ENCODE data around the gene FCHO1. TPM values are rescaled to one million over a fixed set of nuclear protein-coding genes. Genes with fewer than 3 reads are reported as not detected.
A peak's percentile ranks its signal among the peaks of the same experiment; 100 is the strongest.

FCHO1 gene
- total RNA-seq, 1 experiment from 2014 or later = 1.2 TPM

DNA sequence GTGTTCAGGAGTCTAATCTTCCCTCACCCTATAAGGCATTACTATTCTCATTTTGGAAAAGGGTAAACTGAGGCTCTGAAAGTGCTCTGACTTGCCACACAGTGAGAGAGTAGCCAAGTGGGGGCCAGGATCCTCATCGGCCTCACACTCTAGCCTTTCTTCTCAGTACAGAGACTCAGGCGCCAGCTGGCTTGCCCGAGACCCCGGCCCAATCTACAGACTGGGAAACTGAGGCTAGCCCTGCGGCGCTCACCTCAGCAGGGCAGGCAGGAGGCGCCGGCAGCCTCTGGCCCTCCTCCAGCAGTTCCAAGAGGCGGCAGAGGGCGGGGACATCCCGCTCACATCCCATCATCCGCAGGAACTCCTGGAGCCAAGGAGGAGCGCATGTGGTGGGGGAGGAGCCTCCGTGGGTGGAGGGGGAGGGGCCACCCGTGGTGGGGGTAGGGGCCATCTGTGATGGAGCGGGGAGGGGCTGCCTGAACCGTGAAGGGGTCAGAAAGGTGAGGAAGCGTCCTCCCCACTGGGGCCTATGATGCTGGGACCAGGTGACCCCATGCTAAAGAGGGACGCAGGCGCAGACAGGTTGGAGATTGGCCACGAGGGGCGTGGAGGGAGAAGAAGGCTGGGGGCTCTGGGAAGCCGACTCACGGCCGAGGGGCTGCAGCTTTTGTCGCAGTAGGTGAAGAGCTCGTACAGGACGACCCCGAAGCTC lies 78.7 kb downstream of the FCHO1 start:
- peak; percentile 19 for DNase-seq (ENCODE audit: low spot score)

DNA sequence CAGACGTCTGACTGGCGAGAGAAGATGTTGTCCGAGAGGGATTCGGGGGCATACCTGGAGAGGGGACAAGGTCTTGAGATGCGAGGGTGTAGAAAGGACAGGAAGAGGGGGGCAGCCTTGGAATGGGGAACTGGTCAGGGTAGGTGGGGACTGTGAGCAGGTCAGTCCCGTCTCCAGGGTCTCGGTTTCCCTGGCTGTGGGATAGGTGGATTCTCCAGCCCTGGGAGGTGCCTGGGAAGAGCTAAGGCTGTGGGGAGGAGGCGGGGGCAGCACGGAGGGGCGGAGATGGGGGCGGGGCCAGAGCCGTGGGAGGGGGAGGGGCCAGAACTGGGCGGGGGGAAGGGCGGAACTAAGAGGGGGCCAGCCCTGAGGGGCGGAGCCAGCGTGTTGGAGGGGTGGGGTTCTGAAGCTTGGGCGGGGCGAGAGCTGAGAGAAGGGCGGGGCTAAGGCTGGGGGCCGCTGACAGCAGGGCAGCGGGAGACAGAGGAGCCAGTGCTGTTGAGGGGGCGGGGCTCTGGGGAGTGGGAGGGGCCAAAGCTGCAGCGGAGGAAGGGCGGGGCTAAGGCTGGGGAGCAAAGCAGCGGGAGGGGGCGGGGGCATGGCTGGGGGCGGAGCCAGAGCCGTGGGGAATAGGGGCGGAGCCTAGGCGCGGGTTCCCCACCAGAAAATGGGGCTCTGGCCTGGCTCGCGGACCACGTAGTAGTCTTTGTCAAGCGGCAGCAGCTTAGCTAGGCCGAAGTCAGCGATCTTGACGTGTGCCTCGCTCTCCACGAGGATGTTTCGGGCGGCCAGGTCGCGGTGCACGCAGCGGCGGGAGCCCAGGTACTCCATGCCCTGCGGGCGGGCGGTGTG lies 79.5 kb downstream of the FCHO1 start:
- DNase-seq (ENCODE audit: low spot score) = peak; percentile 74

DNA sequence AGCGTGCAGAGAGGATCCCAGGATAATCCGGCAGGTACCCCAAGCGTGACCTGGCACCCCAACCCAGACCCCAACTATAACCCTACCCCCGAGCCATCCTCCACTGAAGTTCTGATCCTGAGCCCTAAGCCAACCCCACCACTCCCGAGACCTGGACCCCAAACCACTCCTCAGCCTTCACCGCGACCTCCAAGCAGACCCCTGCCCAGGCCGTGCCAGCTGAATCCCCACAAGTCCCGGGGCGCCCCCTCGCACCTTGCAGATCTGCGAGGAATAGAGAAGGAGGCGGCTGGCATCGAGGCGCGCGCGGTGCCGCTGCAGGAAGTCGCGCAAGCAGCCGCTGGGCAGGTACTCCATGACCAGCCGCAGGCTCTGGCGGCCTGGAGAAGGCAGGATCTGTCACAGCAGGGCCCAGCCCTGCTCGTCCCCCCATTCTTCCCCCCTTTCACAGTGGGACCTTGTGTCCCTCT lies 80.2 kb downstream of the FCHO1 start:
- no peak for DNase-seq (ENCODE audit: low spot score)

- DNase-seq (ENCODE audit: low spot score) = no peak
These were observed 81.3 kb downstream of the FCHO1 start for GRCh38 chr19:17832443-17833208.

- peak; percentile 15 for DNase-seq (ENCODE audit: low spot score)
These were observed 83.3 kb downstream of the FCHO1 start for GRCh38 chr19:17834350-17835181.

DNA sequence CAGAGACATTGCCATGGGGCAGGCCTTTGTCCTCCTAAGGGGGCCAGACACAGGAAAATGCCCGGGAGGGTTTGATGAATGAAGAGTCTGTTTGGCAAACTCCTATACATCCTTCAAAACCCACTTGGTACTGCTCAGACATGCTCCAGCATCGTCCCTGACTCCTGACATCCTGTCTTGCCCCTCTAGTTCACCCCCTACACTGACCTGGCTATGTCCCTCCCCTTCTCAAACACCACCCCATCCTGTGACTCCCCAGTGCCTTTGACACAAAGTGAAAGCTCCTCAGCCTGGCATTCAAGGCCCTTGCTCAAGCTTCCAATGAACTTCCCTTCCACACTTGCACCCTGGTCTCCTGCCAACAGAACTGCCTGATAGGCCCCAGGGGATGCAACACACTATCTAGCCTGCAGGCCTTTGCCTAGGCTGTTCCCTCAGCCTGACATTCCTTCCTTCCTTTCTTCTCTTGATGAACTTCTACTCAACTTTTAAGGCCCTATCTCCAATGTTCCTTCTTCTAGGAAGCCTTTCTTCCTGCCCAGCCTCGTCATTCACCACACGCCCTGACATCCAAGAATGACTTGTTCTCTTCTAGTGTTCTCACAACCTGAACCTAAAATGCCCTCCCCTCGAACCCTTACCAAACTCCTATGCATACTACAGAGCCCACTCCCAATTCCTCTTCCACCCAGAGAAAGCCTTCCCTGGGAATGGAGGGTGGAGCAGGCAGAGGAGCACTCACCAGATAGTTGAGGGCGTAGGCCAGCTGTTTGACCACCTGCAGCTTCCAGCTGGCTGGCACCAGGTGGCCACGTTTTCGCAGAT lies 84.1 kb downstream of the FCHO1 start:
- DNase-seq (ENCODE audit: low spot score) = no peak

DNA sequence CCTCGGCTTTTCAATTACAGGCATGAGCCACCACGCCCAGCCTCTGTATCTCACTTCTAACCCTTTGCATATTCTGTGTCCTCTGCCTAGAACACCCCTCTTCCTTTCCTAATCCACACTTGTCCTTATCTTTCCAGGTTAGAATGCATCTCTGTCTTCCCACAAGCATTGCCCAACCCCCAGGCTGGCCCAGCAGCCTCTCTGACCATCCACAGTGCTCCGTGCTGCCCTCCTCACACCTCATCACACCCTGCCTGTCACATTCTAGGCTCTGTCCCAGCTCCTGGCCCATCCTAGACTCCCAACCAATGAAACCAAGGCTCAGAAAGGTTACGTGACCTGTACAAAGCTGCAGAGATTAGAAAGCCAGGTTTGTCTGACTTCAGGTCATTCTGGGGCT lies 85.3 kb downstream of the FCHO1 start:
- DNase-seq (ENCODE audit: low spot score) = no peak

DNA sequence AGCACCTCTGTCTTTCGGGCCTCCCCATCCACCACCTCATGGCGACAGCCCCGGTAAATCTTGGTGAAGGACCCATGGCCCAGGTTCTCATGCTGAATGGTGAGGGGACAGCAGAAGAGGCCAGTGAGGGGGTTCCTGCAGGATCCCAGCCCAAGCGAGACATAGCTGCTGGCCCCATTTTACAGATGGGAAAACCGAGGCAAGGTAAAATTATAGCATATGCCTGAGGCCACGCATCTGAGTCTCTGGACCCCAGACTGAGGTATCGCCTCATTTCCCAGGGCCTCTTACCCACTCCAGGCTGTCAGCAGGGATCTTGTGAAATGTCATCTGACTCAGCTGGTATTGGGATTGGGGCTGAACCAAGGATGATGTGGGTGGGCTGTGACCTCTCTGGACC lies 86.7 kb downstream of the FCHO1 start:
- no peak for DNase-seq (ENCODE audit: low spot score)

Other genes starting within 250 kb of the FCHO1 start
- 75.7 and 90.9 TPM in 2 replicates for gene PGLS, start 239.8 kb upstream of the FCHO1 start, total RNA-seq (2014; rRNA removed; shearing (Covaris generic))
- gene COLGALT1, start 195.8 kb upstream of the FCHO1 start, total RNA-seq (2014; rRNA removed; shearing (Covaris generic)) = 76.2 and 88.5 TPM in 2 replicates
- gene UNC13A, start 63.1 kb upstream of the FCHO1 start, total RNA-seq (2014; rRNA removed; shearing (Covaris generic)) = 0.03 and 0.05 TPM in 2 replicates
- 21.8 and 21.9 TPM in 2 replicates for gene MAP1S, start 32.0 kb upstream of the FCHO1 start, total RNA-seq (2014; rRNA removed; shearing (Covaris generic))
- 44.3 and 49.6 TPM in 2 replicates for gene B3GNT3, start 43.7 kb downstream of the FCHO1 start, total RNA-seq (2014; rRNA removed; shearing (Covaris generic))
- gene INSL3, start 70.0 kb downstream of the FCHO1 start, total RNA-seq (2014; rRNA removed; shearing (Covaris generic)) = not detected in 2 replicates
- 0.23 and 0.31 TPM in 2 replicates for gene JAK3, start 96.5 kb downstream of the FCHO1 start, total RNA-seq (2014; rRNA removed; shearing (Covaris generic))
- 2,120 and 2,211 TPM in 2 replicates for gene RPL18A, start 108.4 kb downstream of the FCHO1 start, total RNA-seq (2014; rRNA removed; shearing (Covaris generic))
- not detected in 2 replicates for gene SLC5A5, start 120.5 kb downstream of the FCHO1 start, total RNA-seq (2014; rRNA removed; shearing (Covaris generic))
- gene CCDC124, start 181.5 kb downstream of the FCHO1 start, total RNA-seq (2014; rRNA removed; shearing (Covaris generic)) = 77.2 and 85.3 TPM in 2 replicates
- gene KCNN1, start 215.6 kb downstream of the FCHO1 start, total RNA-seq (2014; rRNA removed; shearing (Covaris generic)) = 0.13 and 0.28 TPM in 2 replicates

All from HT-29 (cell line).